GM12864 (cell line): ENCODE data around the gene ARHGDIB.
A peak's percentile ranks its signal among the peaks of the same experiment; 100 is the strongest.

ENCODE experiments used
- DNase-seq: peaks from one replicate; pipeline ENCODE4 v3.0.0-alpha.2; 2011; ENCODE audit warnings: low read depth
- H3K4me3 ChIP-seq: 2 replicates; pipeline ENCODE4 v1.5.1; 2011; ENCODE audit warnings: mild to moderate bottlenecking, low read depth, low read length, control low read depth
- TF ChIP-seq, protein P1 (sequence below): IDR thresholded peaks from 2 replicates; pipeline ENCODE4 v1.5.1; 2011; ENCODE audit warnings: low read depth, mild to moderate bottlenecking, moderate library complexity, low read length, control low read depth, inconsistent platforms; ENCODE audit errors: missing control alignments

Gene ARHGDIB

GRCh38 chr12:14958361-14959125, 2.9 kb downstream of the ARHGDIB start:
- TF ChIP-seq, protein P1, sequence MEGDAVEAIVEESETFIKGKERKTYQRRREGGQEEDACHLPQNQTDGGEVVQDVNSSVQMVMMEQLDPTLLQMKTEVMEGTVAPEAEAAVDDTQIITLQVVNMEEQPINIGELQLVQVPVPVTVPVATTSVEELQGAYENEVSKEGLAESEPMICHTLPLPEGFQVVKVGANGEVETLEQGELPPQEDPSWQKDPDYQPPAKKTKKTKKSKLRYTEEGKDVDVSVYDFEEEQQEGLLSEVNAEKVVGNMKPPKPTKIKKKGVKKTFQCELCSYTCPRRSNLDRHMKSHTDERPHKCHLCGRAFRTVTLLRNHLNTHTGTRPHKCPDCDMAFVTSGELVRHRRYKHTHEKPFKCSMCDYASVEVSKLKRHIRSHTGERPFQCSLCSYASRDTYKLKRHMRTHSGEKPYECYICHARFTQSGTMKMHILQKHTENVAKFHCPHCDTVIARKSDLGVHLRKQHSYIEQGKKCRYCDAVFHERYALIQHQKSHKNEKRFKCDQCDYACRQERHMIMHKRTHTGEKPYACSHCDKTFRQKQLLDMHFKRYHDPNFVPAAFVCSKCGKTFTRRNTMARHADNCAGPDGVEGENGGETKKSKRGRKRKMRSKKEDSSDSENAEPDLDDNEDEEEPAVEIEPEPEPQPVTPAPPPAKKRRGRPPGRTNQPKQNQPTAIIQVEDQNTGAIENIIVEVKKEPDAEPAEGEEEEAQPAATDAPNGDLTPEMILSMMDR, result no peak
- H3K4me3 ChIP-seq, result peak overlapping the region; percentile 73
- no peak for DNase-seq

GRCh38 chr12:14957551-14958168, 3.7 kb downstream of the ARHGDIB start:
- DNase-seq, result no peak
- H3K4me3 ChIP-seq, result peak overlapping the region; percentile 73
- TF ChIP-seq, protein P1, result no peak

GRCh38 chr12:14956905-14957304, 4.5 kb downstream of the ARHGDIB start:
- TF ChIP-seq, protein P1, result no peak
- DNase-seq, result no peak
- peak overlapping the region; percentile 73 for H3K4me3 ChIP-seq

DNA sequence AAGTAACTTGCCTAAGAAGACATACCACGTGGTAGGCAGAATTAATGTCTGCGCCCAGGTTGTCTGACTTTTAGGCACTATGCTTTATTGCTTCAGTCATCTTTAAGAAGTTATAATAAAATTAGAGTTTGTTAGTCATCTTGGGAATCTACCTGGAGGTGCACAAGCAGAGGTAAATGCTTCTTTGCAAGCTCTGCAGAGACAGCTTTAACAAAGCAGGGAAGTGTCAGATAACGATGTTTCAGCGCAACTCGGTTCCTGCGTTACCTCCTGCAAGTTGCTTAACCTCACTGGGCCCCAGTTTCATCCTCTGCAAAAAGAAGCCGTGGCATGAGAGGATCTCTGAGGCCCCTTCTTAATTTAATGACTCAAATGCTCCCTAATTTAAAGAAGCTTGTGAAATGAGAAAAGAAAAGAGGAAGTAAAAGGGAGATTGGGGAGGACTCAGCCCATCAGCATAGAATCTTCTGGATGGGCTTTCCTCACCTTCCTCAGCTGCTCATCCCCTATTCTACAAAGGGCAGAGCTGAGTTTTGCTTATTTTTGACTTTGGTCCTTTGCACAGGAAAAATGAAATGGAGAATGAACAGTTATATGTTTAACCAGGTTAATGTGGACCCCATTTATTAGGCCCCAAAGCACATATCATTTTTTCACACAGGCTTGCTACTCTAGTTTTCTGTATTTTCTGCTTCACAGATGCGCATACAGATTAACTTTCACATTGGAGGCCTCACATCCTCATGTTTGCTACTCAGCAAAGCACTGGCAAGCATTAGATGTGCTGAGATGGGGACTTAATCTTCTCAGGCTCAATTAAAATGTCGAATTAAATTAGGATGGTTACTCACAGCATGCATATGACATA, 5.1 kb downstream of the ARHGDIB start:
- TF ChIP-seq, protein P1, result no peak
- peak overlapping the region; percentile 25; the same call in 1 of the 2 replicates for H3K4me3 ChIP-seq
- peak; percentile 72 for DNase-seq

DNA sequence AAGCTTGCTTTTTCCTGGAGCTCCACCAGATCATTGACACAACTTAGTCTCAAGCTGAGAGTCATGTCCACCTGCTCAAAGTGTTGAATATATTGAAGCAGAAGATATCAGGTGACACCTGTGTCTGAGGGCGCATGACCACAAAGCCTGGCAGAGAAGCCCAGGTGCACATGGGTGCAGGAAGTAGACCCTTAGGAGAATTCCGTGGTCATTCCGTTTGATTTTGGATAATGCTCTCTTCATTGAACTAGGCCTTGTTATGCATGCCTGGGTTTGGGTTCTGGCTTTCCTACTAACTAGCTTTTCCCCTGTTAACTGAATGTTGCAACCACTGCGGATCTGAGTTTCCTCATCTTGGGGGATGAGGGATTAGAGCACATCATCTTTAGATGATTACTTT, 7.1 kb downstream of the ARHGDIB start:
- TF ChIP-seq, protein P1, result no peak
- no peak for DNase-seq
- peak overlapping the region; percentile 29 for H3K4me3 ChIP-seq

GRCh38 chr12:14953752-14954151, 7.6 kb downstream of the ARHGDIB start:
- DNase-seq, result no peak
- TF ChIP-seq, protein P1, result no peak
- H3K4me3 ChIP-seq, result no peak overlapping the region; the same call in 1 of the 2 replicates
